Posterior vena cava (tissue), 2 donors: ENCODE results near the gene GTF3C5. TPM values are rescaled to one million over a fixed set of nuclear protein-coding genes. Genes with fewer than 3 reads are reported as not detected.
A peak's percentile ranks its signal among the peaks of the same experiment; 100 is the strongest.
"Not testable (repeated sequence)": the region's sequence is repeated elsewhere in the genome, so short reads cannot be mapped to it uniquely, and the experiment has no call there.

Experiments used
- DNase-seq: peaks from one replicate; pipeline ENCODE4 v3.0.0-alpha.2; 2020; ENCODE audit warnings: low spot score
- intact Hi-C, 2 donors: fragments of 100-400 bp; cut with DNase I; formaldehyde crosslinking; loops; one replicate each; pipeline versions ENCODE4 v1.14.1 to v1.14.2; 2022 to 2023
- total RNA-seq, 2 donors: library from RNA; stranded (reverse); fragmentation: NEBNext Ultra II Directional; extraction: Animal tissue kit (Norgen Biotek cat#: 25700); gene quantifications; one replicate each; pipeline ENCODE4 v1.2.1, GENCODE V29; 2021
- donor health status: DM: yes; HTN: yes; CAD: no.
- donor health status: DM: yes; HTN: yes; CAD: no.

GTF3C5 gene
- total RNA-seq, 2 donors from 2014 or later, result 25.9 to 27.9 TPM

DNA sequence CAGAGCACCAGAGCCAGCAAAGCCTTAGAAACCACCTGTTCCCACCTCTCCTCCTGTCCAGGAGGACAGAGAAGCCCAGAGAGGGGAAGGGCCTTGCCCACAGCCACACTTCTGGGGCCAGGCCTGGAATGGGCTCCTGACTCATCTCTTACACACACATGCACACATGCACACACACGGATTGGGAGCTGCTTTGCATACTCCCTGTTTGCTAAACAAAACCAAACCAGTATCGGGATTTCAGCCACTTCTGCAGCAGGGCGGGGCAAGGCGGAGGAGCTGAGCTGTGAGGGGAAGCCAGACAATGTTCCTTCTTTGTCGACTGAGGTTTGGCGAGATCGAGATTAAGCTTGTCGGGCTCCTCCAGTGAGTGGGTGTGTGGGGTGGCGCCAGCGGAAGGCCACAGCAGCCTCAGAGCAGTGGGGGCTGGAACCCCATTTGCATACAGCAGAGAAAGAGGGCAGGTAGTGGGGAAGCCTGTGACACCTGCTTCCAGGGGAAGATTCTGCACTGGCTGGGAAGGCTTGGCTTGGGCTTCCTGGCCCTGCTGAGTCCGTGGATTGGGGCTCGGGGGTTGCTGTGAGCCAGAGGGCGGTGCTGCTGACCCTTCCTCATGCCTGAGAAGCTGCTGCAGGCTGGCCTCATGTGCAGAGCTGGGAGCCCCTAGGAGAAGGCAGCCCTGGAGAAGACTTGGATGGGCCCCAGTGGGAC is 36.2 kb upstream of the GTF3C5 start:
- intact Hi-C loops, result no loop called here
- DNase-seq, result no peak

- intact Hi-C loops, result no loop called here
- no peak for DNase-seq
Observed at GRCh38 chr9:132995121-132995420, 35.7 kb upstream of the GTF3C5 start.

DNA sequence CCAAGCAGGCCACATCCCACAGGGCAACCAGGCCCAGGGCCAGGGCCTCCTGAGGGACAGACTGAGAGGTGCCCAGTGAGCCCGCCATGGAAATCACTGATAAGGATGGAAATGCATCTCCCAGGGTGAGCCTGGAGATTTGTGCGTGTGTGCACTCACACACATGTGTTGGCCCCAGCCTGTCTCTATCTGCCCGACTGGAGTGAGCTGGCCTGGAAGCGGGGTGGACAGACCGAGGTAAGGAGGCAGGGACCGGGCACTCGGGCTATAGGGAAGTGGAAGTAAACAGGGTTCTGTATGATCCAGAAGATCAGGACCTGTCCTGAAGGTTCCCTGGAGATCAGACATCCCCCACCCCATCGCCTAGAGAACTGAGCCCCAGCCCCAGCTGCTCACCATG is 34.9 kb upstream of the GTF3C5 start:
- intact Hi-C loops, result no loop called here
- DNase-seq, result no peak

GRCh38 chr9:132996526-132996925 is 34.3 kb upstream of the GTF3C5 start:
- intact Hi-C loops, result no loop called here
- DNase-seq, result peak; percentile 45

- intact Hi-C loops, result no loop called here
- peak; percentile 32 for DNase-seq
Observed at GRCh38 chr9:132997591-132997990, 33.2 kb upstream of the GTF3C5 start.

DNA sequence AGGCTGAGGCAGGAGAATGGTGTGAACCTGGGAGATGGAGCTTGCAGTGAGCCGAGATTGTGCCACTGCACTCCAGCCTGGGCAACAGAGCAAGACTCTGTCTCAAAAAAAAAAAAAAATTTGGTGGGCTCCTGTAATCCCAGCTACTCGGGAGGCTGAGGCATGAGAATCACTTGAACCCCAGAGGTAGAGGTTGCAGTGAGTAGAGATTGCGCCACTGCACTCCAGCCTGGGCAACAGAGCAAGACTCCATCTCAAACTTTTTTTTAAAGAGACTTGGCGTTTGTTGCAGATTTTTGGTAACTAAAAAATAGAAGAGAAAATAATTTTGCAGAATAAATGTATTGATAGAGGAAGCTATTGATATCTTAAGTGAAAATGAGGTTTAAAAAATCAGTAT is 32.6 kb upstream of the GTF3C5 start:
- DNase-seq, intact Hi-C loops: not testable (repeated sequence)

GRCh38 chr9:132998831-132999635 is 31.8 kb upstream of the GTF3C5 start:
- peak; percentile 55 for DNase-seq
- intact Hi-C loops, result no loop called here

GRCh38 chr9:133002147-133003070 is 28.4 kb upstream of the GTF3C5 start:
- intact Hi-C loops, result no loop called here
- peak; percentile 57 for DNase-seq

GRCh38 chr9:133003071-133003461 is 27.7 kb upstream of the GTF3C5 start:
- peak; percentile 50 for DNase-seq
- intact Hi-C loops, result no loop called here

DNA sequence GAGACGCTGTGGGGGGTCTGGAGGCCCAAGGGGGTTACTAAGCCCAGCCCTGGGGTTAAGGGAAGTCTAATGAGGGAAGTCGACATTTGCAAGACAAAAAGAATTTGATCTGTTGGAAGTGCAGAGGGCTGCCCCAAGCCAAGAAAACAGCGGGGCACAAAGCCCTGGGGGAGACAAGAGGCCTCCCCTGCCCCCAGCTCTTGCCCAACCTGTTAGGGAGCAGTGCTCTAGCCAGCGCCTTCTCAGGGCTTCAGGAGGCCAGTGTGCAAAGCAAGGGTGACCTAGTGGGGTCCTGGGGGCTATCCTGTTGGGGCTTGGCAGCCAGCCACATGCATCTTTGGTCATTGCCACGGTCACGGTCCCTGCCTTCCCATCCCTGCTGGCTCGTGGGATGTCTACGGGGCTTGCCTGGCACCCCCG is 27.1 kb upstream of the GTF3C5 start:
- peak; percentile 54 for DNase-seq
- intact Hi-C loops, result no loop called here

DNA sequence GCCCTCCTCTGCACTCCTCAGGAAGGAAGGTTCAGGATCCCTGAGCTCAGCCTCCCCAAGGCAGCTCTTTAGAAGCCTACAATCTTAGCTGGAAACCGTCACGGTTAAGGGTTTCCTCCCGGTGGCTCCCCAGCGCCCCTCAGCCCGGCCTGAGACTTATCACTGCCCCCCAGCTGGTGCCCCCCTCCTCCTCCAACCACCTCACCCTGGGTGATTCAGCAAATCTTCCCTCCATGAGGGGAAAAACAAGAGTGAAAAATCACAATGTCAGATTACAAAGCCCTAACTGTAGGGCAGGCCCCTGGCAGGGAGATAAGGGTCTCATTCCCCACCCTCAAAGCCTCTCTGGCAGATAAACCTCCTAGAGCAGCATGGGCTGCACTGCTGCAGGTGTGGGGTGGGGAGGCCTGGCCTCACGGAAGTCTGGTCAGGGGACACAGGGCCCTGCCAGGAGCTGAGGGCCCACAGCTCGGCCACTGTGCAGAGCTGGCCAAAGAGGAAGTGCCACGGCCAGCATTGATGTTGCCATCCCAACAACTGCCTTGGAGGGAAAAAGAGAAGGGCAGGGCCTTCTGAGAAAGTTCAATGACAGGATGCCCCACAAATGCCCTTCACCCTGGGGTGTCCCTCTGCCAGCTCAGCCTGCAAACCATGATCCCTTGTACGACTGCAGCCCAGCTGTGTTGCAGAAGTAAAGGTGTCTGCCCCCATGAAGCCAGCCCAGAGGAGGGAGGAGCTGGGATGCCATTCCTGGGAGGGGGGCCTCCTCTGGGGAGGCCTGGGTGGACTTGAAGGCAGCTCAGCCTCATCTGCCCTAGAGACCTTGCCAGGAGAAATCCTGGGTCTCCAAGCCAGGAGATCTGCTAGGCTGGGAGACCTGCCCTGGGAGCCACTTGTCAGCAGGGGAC is 26.5 kb upstream of the GTF3C5 start:
- peak; percentile 69 for DNase-seq
- intact Hi-C loops, result no loop called here

DNA sequence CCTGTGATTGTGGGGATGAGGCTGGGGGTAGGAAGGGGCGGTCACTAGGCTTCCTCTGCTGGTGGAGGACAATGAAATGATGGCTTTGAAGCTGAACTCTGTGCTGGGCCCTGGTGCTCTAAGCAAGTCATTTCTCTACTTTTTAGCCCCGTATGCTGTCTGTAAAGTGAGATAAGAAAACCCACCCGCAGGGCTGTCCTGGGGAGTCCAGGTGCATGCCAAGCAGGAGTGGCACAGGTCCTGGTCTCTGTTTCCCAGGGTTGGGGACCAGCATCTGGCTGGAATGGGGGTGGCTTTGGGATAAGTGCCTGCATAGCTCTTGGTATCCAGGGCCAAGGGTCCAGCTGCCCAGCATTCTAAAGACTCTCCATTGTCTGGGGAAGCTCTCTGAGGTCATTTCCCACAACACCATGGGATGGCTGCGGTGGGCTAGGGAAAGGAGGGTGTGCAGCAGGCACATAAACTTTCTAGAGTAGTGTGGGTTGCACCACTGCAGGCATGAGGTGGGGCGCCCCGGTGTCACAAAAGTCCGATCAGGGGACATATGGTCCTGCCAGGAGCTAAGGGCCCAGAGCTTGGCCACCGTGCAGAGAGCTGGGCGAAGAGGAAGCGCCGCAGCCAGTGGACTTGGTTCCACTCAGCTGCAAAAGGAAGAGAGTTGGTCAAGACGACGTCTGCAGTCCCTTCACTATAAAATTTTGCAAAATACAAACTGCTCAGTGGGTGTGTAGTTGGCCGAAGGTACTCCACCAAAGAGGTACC is 25.6 kb upstream of the GTF3C5 start:
- intact Hi-C loops, result no loop called here

DNA sequence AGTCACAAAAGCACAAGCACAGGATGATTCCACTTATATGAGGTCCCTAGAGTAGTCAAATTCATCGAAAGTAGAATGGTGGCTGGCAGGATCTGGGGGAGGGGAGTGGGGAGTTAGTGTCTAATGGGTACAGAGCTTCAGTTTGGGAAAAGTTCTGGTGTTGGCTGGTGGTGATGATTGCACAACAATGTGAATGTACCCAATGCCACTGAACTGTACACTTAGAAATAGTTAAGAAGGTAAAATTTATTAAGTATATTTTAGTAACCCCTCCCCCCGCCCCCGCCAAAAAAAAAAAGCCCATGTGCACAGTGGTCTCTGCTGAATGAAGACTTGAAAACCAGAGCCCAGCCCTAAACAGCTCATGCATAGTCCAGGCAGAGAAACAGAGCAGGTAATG is 24.8 kb upstream of the GTF3C5 start:
- no peak for DNase-seq
- intact Hi-C loops, result no loop called here

More for the DNA sequence above, 25.6 kb upstream of the GTF3C5 start:
- peak; percentile 61 for DNase-seq

DNA sequence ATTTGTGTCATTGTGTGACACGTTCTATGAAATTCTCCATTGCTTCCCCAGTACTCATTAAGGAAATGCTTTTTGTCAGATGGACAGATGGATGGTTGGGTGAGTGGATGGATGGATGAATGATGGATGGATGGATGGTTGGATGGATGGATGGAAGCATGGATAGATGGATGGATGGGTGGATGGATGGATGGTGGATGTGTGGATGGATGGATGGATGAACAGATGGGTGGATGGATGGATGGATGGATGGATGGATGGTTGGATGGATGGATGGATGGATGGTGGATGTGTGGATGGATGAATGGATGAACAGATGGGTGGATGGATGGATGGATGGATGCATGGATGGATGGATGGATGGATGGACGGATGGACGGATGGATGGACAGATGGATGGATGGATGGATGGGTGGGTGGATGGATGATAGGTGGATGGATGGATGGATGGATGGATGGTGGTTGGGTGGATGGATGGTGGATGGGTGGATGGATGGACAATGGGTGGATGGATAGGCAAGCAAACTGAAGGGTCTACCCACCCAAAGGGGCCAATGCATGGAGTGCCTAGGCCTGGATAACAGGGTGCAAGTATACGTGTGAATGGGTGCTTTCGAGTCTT is 24.0 kb upstream of the GTF3C5 start:
- peak; percentile 1 for DNase-seq
- intact Hi-C loops, result no loop called here

DNA sequence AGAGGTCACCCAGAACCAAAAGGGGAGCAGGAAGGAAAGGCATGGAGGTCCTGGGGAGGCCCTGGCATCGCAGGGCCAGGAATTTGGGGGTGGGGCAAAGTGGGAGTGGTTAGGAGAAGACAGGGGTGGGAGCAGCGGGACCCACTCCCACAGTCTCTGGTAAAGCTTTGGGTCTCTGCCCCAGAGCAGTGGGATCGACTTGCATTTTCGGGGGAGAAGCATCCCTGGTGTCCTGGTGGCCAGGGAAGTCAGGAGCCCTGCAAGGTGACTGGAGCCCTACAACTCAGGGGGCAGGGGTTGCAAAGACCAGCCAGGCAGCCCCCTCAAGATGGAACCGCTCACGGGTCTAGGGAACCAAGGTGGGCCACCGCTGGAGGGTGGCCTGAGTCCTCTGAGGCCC is 22.4 kb upstream of the GTF3C5 start:
- intact Hi-C loops, result no loop called here
- peak; percentile 69 for DNase-seq

DNA sequence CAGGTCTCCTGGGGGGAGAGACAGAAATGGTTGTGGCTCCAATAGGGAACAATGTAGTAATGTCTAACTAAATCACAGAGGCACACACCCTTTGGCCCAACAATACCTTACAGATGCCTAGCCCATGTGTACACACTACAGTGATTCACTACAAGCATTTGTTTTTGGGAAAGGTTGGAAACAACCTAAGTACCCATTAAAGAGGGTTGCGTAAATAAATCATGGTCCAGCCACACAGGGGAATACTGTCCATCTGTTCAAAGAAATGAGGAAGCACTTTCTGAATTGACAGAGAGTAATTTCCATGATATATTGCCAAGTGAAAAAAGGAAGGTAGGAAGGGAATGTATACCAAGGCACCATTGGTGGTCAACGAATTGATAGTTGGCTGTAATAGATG is 22.0 kb upstream of the GTF3C5 start:
- intact Hi-C loops, result no loop called here
- DNase-seq, result no peak

DNA sequence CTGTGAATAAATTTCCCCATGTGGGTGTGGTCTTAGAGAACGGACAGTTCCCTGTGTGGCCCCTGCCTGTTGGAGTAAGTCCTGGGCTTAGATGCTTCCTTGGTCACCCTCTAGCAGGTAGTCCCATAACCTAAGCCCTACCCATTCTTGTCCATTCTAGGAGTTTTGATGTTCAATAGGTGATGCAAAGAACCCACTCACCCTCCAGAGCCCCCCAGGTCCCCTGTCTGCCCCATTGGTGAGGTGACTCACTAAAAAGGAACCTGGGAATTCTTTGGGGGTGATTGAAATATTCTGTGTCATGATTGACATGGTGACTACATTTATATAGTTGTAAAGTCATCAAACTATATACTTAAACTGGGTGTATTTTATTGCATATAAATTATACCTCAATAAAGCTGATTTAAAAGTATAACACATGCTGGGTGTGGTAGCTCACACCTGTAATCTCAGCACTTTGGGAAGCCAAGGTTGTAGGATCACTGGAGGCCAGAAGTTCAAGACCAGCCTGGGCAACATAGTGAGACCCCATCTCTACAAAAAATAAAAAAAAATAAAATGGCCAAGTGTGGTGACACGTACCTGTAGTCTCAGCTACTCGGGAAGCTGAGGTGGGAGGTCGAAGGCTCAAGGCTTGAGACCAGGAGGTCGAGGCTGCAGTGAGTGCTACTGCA is 20.8 kb upstream of the GTF3C5 start:
- no peak for DNase-seq

More for the DNA sequence above, 20.8 kb upstream of the GTF3C5 start:
- intact Hi-C loops, result no loop called here
